Astrocyte (in vitro differentiated cells and primary cell): Measurements from ENCODE around the gene C19orf25. TPM values are rescaled to one million over a fixed set of nuclear protein-coding genes. Genes with fewer than 3 reads are reported as not detected.

Experiments used
- DNase-seq: peaks from one replicate; pipeline ENCODE4 v3.0.0-alpha.2; 2010; ENCODE audit warnings: low read depth
- FAIRE-seq: peaks from 2 replicates; lab custom pipeline; 2011; peaks lifted over from hg19 to GRCh38; lab: Jason Lieb, UNC
- H2AFZ ChIP-seq: 2 replicates; pipeline ENCODE4 v1.6.0; 2012; ENCODE audit warnings: low read depth, low read length, inconsistent platforms
- H3K27ac ChIP-seq: 2 replicates; pipeline ENCODE4 v1.5.1; 2011; ENCODE audit warnings: low read depth, low read length, inconsistent platforms
- H3K27me3 ChIP-seq: 2 replicates; pipeline ENCODE4 v1.6.0; 2011; ENCODE audit warnings: low read length, inconsistent platforms; ENCODE audit not compliant: insufficient read depth
- H3K36me3 ChIP-seq: 2 replicates; pipeline ENCODE4 v1.5.1; 2011; ENCODE audit warnings: low read length, inconsistent platforms; ENCODE audit not compliant: insufficient read depth
- H3K4me1 ChIP-seq: 2 replicates; pipeline ENCODE4 v1.5.1; 2011; ENCODE audit warnings: low read length, inconsistent platforms; ENCODE audit not compliant: insufficient read depth
- H3K4me2 ChIP-seq: 2 replicates; pipeline ENCODE4 v1.6.0; 2012; ENCODE audit warnings: low read length, inconsistent platforms
- H3K4me3 ChIP-seq: 2 replicates; pipeline ENCODE4 v1.5.1; 2011; ENCODE audit warnings: low read depth, mild to moderate bottlenecking, low read length, inconsistent platforms; ENCODE audit not compliant: insufficient read depth
- H3K79me2 ChIP-seq: 2 replicates; pipeline ENCODE4 v1.6.0; 2012; ENCODE audit warnings: mild to moderate bottlenecking, low read length, inconsistent platforms; ENCODE audit not compliant: insufficient read depth
- H3K9ac ChIP-seq: 2 replicates; pipeline ENCODE4 v1.6.0; 2012; ENCODE audit warnings: mild to moderate bottlenecking, low read length, inconsistent platforms
- H3K9me3 ChIP-seq: 2 replicates; pipeline ENCODE4 v1.5.1; 2012; ENCODE audit warnings: low read depth, mild to moderate bottlenecking, low read length, inconsistent platforms; ENCODE audit not compliant: insufficient read depth
- H4K20me1 ChIP-seq: 2 replicates; pipeline ENCODE4 v1.6.0; 2012; ENCODE audit warnings: low read length, inconsistent platforms; ENCODE audit not compliant: insufficient read depth
- H3K27ac Mint-ChIP-seq: one replicate; pipeline ENCODE4 v1.8.0; 2021; ENCODE audit warnings: mild to moderate bottlenecking, mixed read lengths; ENCODE audit not compliant: unreplicated experiment
- H3K27me3 Mint-ChIP-seq: one replicate; pipeline ENCODE4 v1.8.0; 2021; ENCODE audit warnings: low read depth, mixed read lengths; ENCODE audit not compliant: unreplicated experiment
- H3K36me3 Mint-ChIP-seq: one replicate; pipeline ENCODE4 v1.8.0; 2021; ENCODE audit warnings: low read depth, mixed read lengths; ENCODE audit not compliant: unreplicated experiment
- H3K4me1 Mint-ChIP-seq: one replicate; pipeline ENCODE4 v1.8.0; 2021; ENCODE audit warnings: low read depth, mixed read lengths; ENCODE audit not compliant: unreplicated experiment
- H3K4me3 Mint-ChIP-seq: one replicate; pipeline ENCODE4 v1.8.0; 2021; ENCODE audit warnings: mild to moderate bottlenecking, moderate library complexity, mixed read lengths; ENCODE audit not compliant: unreplicated experiment
- H3K9me3 Mint-ChIP-seq: one replicate; pipeline ENCODE4 v1.8.0; 2021; ENCODE audit warnings: mild to moderate bottlenecking, mixed read lengths; ENCODE audit not compliant: unreplicated experiment
- EZH2 ChIP-seq: IDR thresholded peaks from 2 replicates; pipeline ENCODE4 v1.6.1; 2012; ENCODE audit warnings: mild to moderate bottlenecking, low read length, inconsistent platforms; ENCODE audit not compliant: insufficient read depth
- total RNA-seq: library from RNA; stranded (reverse); gene quantifications from 2 replicates; pipeline ENCODE4 v1.2.1, GENCODE V29; 2021
- TF ChIP-seq, protein P1 (sequence below): IDR thresholded peaks from 2 replicates; pipeline ENCODE4 v1.5.1; 2011; ENCODE audit warnings: low read depth, mild to moderate bottlenecking, inconsistent platforms, low read length, moderate library complexity; ENCODE audit not compliant: insufficient read depth

Gene C19orf25
- total RNA-seq, 1 donor from 2014 or later, result 32.4 TPM

DNA sequence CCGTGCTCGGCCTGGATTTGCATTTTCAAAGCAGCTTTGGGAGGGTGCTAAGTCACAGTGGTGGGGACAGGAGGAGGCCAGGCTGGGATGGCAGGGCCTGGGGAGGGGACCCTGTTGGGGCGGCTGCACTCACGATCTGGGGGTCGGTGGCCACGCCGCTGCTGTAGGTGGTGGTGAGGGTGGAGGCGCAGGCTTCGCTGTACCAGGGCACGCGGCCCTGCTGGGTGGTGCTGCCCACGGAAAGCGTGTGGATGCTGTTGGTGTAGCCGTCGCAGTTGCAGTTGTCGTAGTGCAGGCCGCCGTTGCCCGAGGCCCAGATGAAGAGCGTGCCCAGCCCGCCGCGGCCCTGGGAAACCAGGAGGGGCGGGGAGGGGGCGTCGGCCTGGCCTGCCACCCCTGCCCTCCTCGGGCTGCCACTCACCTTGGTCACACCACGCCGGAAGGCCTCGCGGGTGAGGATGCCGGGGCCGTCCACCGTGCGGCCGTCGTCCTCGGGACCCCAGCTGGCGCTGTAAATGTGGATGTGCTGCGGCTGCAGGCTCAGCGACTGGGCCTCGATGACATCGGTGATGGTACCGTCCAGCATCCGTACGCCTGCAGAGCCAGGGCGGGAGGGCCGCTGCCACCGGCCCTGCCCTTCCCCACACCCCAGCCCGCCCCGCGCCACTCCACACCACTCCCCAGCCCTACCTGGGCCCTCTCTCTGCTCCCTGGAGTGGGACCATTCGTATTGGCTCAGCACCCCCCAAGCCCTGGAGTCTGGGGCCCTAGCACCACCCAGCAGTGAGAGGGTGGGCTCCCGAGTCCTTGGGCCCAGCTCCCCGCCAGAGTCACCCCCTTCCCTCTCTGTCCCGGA, 7.9 kb upstream of the C19orf25 start:
- Histone ChIP-seq H3K4me2 (no peak overlapping the region), H3K79me2 (no peaks in the 10 kb centered on the region), H2AFZ (no peak overlapping the region), H3K9ac (no peak overlapping the region), H3K27me3 (peaks cover 5% of the 10 kb centered on the region), H3K9me3 (no peaks in the 10 kb centered on the region), H3K4me1 (peaks cover 15% of the 10 kb centered on the region), H4K20me1 (no peaks in the 10 kb centered on the region), H3K4me3 (no peak overlapping the region), H3K36me3 (no peaks in the 10 kb centered on the region), H3K27ac (no peak overlapping the region)
- Mint-ChIP-seq H3K36me3 (peaks cover 2% of the 10 kb centered on the region), H3K27me3 (peaks cover under 1% of the 10 kb centered on the region), H3K27ac (no peak overlapping the region), H3K4me3 (no peak overlapping the region), H3K9me3 (no peaks in the 10 kb centered on the region), H3K4me1 (peaks cover 3% of the 10 kb centered on the region)
- TF ChIP-seq, protein P1, sequence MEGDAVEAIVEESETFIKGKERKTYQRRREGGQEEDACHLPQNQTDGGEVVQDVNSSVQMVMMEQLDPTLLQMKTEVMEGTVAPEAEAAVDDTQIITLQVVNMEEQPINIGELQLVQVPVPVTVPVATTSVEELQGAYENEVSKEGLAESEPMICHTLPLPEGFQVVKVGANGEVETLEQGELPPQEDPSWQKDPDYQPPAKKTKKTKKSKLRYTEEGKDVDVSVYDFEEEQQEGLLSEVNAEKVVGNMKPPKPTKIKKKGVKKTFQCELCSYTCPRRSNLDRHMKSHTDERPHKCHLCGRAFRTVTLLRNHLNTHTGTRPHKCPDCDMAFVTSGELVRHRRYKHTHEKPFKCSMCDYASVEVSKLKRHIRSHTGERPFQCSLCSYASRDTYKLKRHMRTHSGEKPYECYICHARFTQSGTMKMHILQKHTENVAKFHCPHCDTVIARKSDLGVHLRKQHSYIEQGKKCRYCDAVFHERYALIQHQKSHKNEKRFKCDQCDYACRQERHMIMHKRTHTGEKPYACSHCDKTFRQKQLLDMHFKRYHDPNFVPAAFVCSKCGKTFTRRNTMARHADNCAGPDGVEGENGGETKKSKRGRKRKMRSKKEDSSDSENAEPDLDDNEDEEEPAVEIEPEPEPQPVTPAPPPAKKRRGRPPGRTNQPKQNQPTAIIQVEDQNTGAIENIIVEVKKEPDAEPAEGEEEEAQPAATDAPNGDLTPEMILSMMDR, result no peak
- TF ChIP-seq EZH2, result no peak
- DNase-seq (no peak), FAIRE-seq (no peak)

DNA sequence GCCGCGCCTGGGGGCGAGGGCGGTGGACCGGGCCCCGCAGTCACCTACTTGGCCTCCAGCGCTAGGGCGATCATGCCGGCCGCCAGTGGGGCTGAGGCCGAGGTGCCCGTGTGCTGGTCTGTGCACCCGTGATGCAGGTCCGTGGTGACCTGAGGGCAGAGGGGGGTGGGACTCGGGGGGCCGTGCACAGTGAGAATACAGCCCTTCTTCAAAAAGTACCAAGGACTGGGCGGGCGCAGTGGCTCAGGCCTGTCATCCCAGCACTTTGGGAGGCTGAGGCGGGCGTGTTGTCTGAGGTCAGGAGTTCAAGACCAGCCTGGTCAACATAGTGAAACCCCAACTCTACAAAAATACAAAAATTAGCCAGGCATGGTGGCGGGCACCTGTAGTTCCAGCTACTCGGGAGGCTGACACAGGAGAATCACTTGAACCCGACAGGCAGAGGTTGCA, 5.0 kb upstream of the C19orf25 start:
- FAIRE-seq, result no peak
- H3K27me3 Mint-ChIP-seq, result no peaks in the 10 kb centered on the region

More for the DNA sequence above, 5.0 kb upstream of the C19orf25 start:
- H3K27ac Mint-ChIP-seq, result no peak overlapping the region
- H3K4me3 Mint-ChIP-seq, result no peak overlapping the region
- Histone ChIP-seq H3K4me2 (no peak overlapping the region), H3K4me1 (no peaks in the 10 kb centered on the region), H4K20me1 (no peaks in the 10 kb centered on the region), H3K9me3 (no peaks in the 10 kb centered on the region), H3K27ac (no peak overlapping the region), H3K4me3 (no peak overlapping the region), H3K9ac (no peak overlapping the region), H3K79me2 (peaks cover under 1% of the 10 kb centered on the region), H3K36me3 (no peaks in the 10 kb centered on the region), H3K27me3 (no peaks in the 10 kb centered on the region), H2AFZ (no peak overlapping the region)
- no peaks in the 10 kb centered on the region for H3K9me3 Mint-ChIP-seq
- no peak for DNase-seq
- TF ChIP-seq, protein P1, result no peak
- H3K4me1 Mint-ChIP-seq, result no peaks in the 10 kb centered on the region
- no peaks in the 10 kb centered on the region for H3K36me3 Mint-ChIP-seq
